GM23338 (cell line): ENCODE data around the gene CLC.
"Not testable (repeated sequence)": the region's sequence is repeated elsewhere in the genome, so short reads cannot be mapped to it uniquely, and the experiment has no call there.

Experiments
- EZH2 ChIP-seq: fragments of 200-600 bp; sonication (generic); IDR thresholded peaks from one replicate; pipeline ENCODE4 v1.8.0; 2017; ENCODE audit warnings: antibody characterized with exemption, mild to moderate bottlenecking, low read depth; ENCODE audit not compliant: unreplicated experiment
- EZH2phosphoT487 ChIP-seq: fragments of 200-600 bp; sonication (generic); IDR thresholded peaks from one replicate; pipeline ENCODE4 v1.8.1; 2018; ENCODE audit warnings: antibody characterized with exemption; ENCODE audit not compliant: unreplicated experiment
- JUNB ChIP-seq: IDR thresholded peaks from one replicate; pipeline ENCODE4 v1.6.1; 2016; ENCODE audit warnings: antibody characterized with exemption; ENCODE audit not compliant: unreplicated experiment
- NANOG ChIP-seq: IDR thresholded peaks from 2 replicates; pipeline ENCODE4 v1.6.1; 2016; ENCODE audit warnings: antibody characterized with exemption, borderline replicate concordance
- POLR2AphosphoS5 ChIP-seq: IDR thresholded peaks from 2 replicates; pipeline ENCODE4 v1.6.1; 2016; ENCODE audit warnings: antibody characterized with exemption, low read depth
- STAT1 ChIP-seq: IDR thresholded peaks from one replicate; pipeline ENCODE4 v1.6.1; 2016; ENCODE audit warnings: antibody characterized with exemption; ENCODE audit not compliant: unreplicated experiment
- ZNF114 ChIP-seq: fragments of 250-450 bp; sonication (Bioruptor Pico); IDR thresholded peaks from 2 replicates; pipeline ENCODE4 v1.5.0; 2020; ENCODE audit warnings: mild to moderate bottlenecking, moderate library complexity
- ZNF331 ChIP-seq: fragments of 250-450 bp; sonication (Bioruptor Pico); IDR thresholded peaks from 2 replicates; pipeline ENCODE4 v1.5.0; 2020; ENCODE audit warnings: low read depth, mild to moderate bottlenecking, moderate library complexity
- TF ChIP-seq, protein P1 (sequence below), 2 experiments: fragments of 200-600 bp in 1 of 2; sonication (generic) in 1 of 2; conservative IDR thresholded peaks; 2 replicates each; pipeline versions ENCODE4 v1.5.1 to v1.6.1; 2016 to 2017; ENCODE audit warnings: antibody characterized with exemption in 2 of 2, low read depth in 2 of 2, mild to moderate bottlenecking in 2 of 2, moderate library complexity in 1 of 2
- TF ChIP-seq, protein P2 (sequence below): IDR thresholded peaks from one replicate; pipeline ENCODE4 v1.6.1; 2018; ENCODE audit warnings: antibody characterized with exemption; ENCODE audit not compliant: unreplicated experiment
- TF ChIP-seq, protein P3 (sequence below): IDR thresholded peaks from 2 replicates; pipeline ENCODE4 v1.6.1; 2016; ENCODE audit warnings: antibody characterized with exemption

DNA sequence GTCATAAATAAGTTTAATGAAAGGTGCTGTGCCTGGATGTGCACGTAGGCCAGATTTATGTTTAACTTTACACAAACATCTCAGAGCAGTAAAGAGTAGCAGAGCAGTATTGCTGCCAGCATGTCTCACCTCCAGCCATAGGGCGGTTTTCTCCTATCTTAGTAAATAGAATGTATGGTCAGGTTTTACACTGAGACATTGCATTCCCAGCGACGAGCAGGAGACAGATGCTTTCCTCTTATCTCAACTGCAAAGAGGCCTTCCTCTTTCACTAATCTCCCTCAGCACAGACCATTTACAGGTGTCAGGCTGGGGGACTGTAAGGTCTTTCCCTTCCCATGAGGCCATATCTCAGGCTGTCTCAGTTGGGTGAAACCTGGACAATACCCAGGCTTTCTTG is 49.2 kb downstream of the CLC start:
- TF ChIP-seq EZH2; JUNB; POLR2AphosphoS5; ZNF331 (CRISPR knock-in tag); ZNF114 (CRISPR knock-in tag); STAT1; EZH2phosphoT487; NANOG: not testable (repeated sequence)
- TF ChIP-seq, protein P1, sequence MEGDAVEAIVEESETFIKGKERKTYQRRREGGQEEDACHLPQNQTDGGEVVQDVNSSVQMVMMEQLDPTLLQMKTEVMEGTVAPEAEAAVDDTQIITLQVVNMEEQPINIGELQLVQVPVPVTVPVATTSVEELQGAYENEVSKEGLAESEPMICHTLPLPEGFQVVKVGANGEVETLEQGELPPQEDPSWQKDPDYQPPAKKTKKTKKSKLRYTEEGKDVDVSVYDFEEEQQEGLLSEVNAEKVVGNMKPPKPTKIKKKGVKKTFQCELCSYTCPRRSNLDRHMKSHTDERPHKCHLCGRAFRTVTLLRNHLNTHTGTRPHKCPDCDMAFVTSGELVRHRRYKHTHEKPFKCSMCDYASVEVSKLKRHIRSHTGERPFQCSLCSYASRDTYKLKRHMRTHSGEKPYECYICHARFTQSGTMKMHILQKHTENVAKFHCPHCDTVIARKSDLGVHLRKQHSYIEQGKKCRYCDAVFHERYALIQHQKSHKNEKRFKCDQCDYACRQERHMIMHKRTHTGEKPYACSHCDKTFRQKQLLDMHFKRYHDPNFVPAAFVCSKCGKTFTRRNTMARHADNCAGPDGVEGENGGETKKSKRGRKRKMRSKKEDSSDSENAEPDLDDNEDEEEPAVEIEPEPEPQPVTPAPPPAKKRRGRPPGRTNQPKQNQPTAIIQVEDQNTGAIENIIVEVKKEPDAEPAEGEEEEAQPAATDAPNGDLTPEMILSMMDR (conservative IDR thresholded peaks at IDR 0.05; ENCODE audit: low read depth in 2 of 2), result not testable (repeated sequence)
- TF ChIP-seq, protein P2, sequence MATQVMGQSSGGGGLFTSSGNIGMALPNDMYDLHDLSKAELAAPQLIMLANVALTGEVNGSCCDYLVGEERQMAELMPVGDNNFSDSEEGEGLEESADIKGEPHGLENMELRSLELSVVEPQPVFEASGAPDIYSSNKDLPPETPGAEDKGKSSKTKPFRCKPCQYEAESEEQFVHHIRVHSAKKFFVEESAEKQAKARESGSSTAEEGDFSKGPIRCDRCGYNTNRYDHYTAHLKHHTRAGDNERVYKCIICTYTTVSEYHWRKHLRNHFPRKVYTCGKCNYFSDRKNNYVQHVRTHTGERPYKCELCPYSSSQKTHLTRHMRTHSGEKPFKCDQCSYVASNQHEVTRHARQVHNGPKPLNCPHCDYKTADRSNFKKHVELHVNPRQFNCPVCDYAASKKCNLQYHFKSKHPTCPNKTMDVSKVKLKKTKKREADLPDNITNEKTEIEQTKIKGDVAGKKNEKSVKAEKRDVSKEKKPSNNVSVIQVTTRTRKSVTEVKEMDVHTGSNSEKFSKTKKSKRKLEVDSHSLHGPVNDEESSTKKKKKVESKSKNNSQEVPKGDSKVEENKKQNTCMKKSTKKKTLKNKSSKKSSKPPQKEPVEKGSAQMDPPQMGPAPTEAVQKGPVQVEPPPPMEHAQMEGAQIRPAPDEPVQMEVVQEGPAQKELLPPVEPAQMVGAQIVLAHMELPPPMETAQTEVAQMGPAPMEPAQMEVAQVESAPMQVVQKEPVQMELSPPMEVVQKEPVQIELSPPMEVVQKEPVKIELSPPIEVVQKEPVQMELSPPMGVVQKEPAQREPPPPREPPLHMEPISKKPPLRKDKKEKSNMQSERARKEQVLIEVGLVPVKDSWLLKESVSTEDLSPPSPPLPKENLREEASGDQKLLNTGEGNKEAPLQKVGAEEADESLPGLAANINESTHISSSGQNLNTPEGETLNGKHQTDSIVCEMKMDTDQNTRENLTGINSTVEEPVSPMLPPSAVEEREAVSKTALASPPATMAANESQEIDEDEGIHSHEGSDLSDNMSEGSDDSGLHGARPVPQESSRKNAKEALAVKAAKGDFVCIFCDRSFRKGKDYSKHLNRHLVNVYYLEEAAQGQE, result not testable (repeated sequence)
- TF ChIP-seq, protein P3, sequence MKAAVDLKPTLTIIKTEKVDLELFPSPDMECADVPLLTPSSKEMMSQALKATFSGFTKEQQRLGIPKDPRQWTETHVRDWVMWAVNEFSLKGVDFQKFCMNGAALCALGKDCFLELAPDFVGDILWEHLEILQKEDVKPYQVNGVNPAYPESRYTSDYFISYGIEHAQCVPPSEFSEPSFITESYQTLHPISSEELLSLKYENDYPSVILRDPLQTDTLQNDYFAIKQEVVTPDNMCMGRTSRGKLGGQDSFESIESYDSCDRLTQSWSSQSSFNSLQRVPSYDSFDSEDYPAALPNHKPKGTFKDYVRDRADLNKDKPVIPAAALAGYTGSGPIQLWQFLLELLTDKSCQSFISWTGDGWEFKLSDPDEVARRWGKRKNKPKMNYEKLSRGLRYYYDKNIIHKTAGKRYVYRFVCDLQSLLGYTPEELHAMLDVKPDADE, result not testable (repeated sequence)
